HepG2 (cell line): ENCODE results near the gene TSHB. TPM values are rescaled to one million over a fixed set of nuclear protein-coding genes. Genes with fewer than 3 reads are reported as not detected.

Experiments used
- ATAC-seq: fragments of 200-7000 bp; cut with Tn5 transposase; 3 replicates; pipeline ENCODE4 v1.9.1; 2020; ENCODE audit warnings: mild to moderate bottlenecking, moderate library complexity
- BruUV-seq: library from RNA; stranded (reverse); fragments of 400-500 nt; replicated peaks from 2 replicates; lab custom pipeline; 2021; lab: Mats Ljungman, UMichigan
- CTCF ChIA-PET: fragments of 300-600 bp; formaldehyde crosslinking; extraction: SDS; loops from one replicate; lab custom pipeline; 2021; ENCODE audit warnings: low total read pairs, inconsistent platforms, low intra/inter-chr PET ratio; lab: Yijun Ruan, JAX
- POLR2A ChIA-PET: fragments of 350-600 bp; sonication (Branson Sonifier 250); formaldehyde crosslinking; loops from one replicate; lab custom pipeline; 2020; ENCODE audit warnings: antibody characterized with exemption, inconsistent platforms; lab: Yijun Ruan, JAX
- DNase-seq: peaks from one replicate; pipeline ENCODE4 v3.0.0-alpha.2; 2015; ENCODE audit warnings: low spot score
- FAIRE-seq: peaks from 3 replicates; lab custom pipeline; 2011; peaks lifted over from hg19 to GRCh38; lab: Jason Lieb, UNC
- H2AFZ ChIP-seq: one replicate; pipeline ENCODE4 v1.6.1; 2011; ENCODE audit warnings: low read length, inconsistent platforms
- H3K27ac ChIP-seq: fragments of 300-600 bp; 3 replicates; pipeline ENCODE4 v1.8.0; 2011; ENCODE audit warnings: mixed run types, mild to moderate bottlenecking, mixed read lengths, low read length, inconsistent platforms; ENCODE audit not compliant: insufficient read depth; ENCODE audit errors: extremely low read length
- H3K27me3 ChIP-seq, 2 experiments: fragments of 200-600 bp in 1 of 2; 2 replicates in 1 of 2; 3 replicates in 1 of 2; pipeline versions ENCODE4 v1.6.0 to v1.8.0; 2011; ENCODE audit warnings: low read length in 2 of 2, mild to moderate bottlenecking in 2 of 2, moderate library complexity in 2 of 2, inconsistent platforms in 1 of 2; ENCODE audit not compliant: insufficient read depth in 2 of 2, control insufficient read depth in 1 of 2
- H3K36me3 ChIP-seq, 2 experiments: fragments of 200-600 bp in 1 of 2; replicated peaks in 1 of 2; 2 replicates in 1 of 2; 3 replicates in 1 of 2; pipeline versions ENCODE4 v1.5.1 to v1.8.0; 2011; ENCODE audit warnings: low read length in 2 of 2, inconsistent platforms in 1 of 2; ENCODE audit not compliant: insufficient read depth in 2 of 2, control insufficient read depth in 1 of 2
- H3K4me1 ChIP-seq: 2 replicates; pipeline ENCODE4 v1.5.1; 2012; ENCODE audit warnings: low read length, inconsistent platforms; ENCODE audit not compliant: insufficient read depth
- H3K4me2 ChIP-seq: 2 replicates; pipeline ENCODE4 v1.6.0; 2011; ENCODE audit warnings: low read depth, low read length, inconsistent platforms
- H3K4me3 ChIP-seq, 3 experiments: fragments of 200-600 bp in 1 of 3; sonication (generic), shearing (Covaris generic) in 1 of 3; replicated peaks in 1 of 3; 2 replicates each; pipeline ENCODE4 v1.5.1; 2011 to 2016; ENCODE audit warnings: low read length in 3 of 3, inconsistent platforms in 2 of 3, low read depth in 2 of 3, mild to moderate bottlenecking in 2 of 3, control low read depth in 1 of 3, mixed read lengths in 1 of 3; ENCODE audit not compliant: insufficient read depth in 1 of 3
- H3K79me2 ChIP-seq: one replicate; pipeline ENCODE4 v1.6.1; 2011; ENCODE audit warnings: low read length, inconsistent platforms; ENCODE audit not compliant: insufficient read depth
- H3K9ac ChIP-seq: 2 replicates; pipeline ENCODE4 v1.6.0; 2011; ENCODE audit warnings: mild to moderate bottlenecking, low read depth, low read length, inconsistent platforms; ENCODE audit not compliant: insufficient read depth
- H3K9me3 ChIP-seq: 2 replicates; pipeline ENCODE4 v1.5.1; 2012; ENCODE audit warnings: mild to moderate bottlenecking, low read length
- H4K20me1 ChIP-seq: 2 replicates; pipeline ENCODE4 v1.6.0; 2011; ENCODE audit warnings: inconsistent platforms, mild to moderate bottlenecking, low read length, moderate library complexity; ENCODE audit not compliant: insufficient read depth
- MBNL3 ChIP-seq: fragments of 250-450 bp; sonication (Bioruptor Pico); conservative IDR thresholded peaks from 2 replicates; pipeline ENCODE4 v1.8.0; 2022; ENCODE audit warnings: mild to moderate bottlenecking, inconsistent platforms
- NONO ChIP-seq, 2 experiments: fragments of 450-650 bp in 1 of 2; sonication (generic) in 1 of 2; formaldehyde crosslinking in 1 of 2; IDR thresholded peaks in 1 of 2; conservative IDR thresholded peaks in 1 of 2; 2 replicates each; pipeline versions ENCODE4 v1.6.1 to v1.8.0; 2017 to 2022; ENCODE audit warnings: mild to moderate bottlenecking in 1 of 2, missing genetic modification reagents in 1 of 2, moderate library complexity in 1 of 2
- SMAD3 ChIP-seq: sonication (generic); formaldehyde crosslinking; IDR thresholded peaks from 2 replicates; pipeline ENCODE4 v1.4.0; 2020; ENCODE audit warnings: missing genetic modification reagents
- XRCC5 ChIP-seq: fragments of 200-400 bp; formaldehyde crosslinking; optimal IDR thresholded peaks from 2 replicates; pipeline ENCODE3; 2017; ENCODE audit warnings: mild to moderate bottlenecking, low read length
- ZHX2 ChIP-seq, 2 experiments: sonication (generic) in 1 of 2; formaldehyde crosslinking in 1 of 2; IDR thresholded peaks; 2 replicates each; pipeline versions ENCODE4 v1.6.1 to v1.9.0; 2014 to 2022; ENCODE audit warnings: antibody characterized with exemption in 1 of 2, borderline replicate concordance in 1 of 2, inconsistent platforms in 1 of 2, low read depth in 1 of 2, missing genetic modification reagents in 1 of 2
- ZNF574 ChIP-seq: sonication (generic); formaldehyde crosslinking; IDR thresholded peaks from 2 replicates; pipeline ENCODE4 v1.4.0; 2020; ENCODE audit warnings: missing genetic modification reagents
- WGBS: methylation state at CpG from one replicate; pipeline ENCODE4 v1.1.6; 2017; ENCODE audit warnings: low lambda C conversion rate; 5-methylcytosine and 5-hydroxymethylcytosine counted together
- in situ Hi-C: cut with HindIII; loops from 2 replicates; pipeline ENCODE4 v1.10.0; 2017; ENCODE audit warnings: low pct_unique_long_range_greater_than_20kb; ENCODE audit not compliant: extremely low pct_ligation_motif_present
- intact Hi-C: fragments of 100-400 bp; cut with micrococcal nuclease; formaldehyde crosslinking; loops from one replicate; pipeline ENCODE4 v1.10.0; 2022; ENCODE audit not compliant: unreplicated experiment
- polyA plus RNA-seq, 8 experiments: library from polyadenylated mRNA; depleted of rRNA in 3 of 8; stranded (reverse) in 7 of 8; unstranded in 1 of 8; fragments of >200 nt; fragmentation: Illumina TruSeq in 4 of 8; extraction: Trizol in 4 of 8; gene quantifications; 2 replicates each; pipeline versions ENCODE4 v1.2.1 to v1.2.3, GENCODE V29; 2011 to 2016; ENCODE audit warnings: low read depth in 4 of 8, missing spikeins in 1 of 8, mixed read lengths in 1 of 8; ENCODE audit not compliant: insufficient read depth in 1 of 8
- total RNA-seq, 5 experiments: library from RNA; depleted of rRNA; stranded (reverse); fragments of >200 nt; fragmentation: Illumina TruSeq; extraction: Trizol; gene quantifications; 2 replicates each; pipeline ENCODE4 v1.2.3, GENCODE V29; 2016; ENCODE audit warnings: low read depth in 1 of 5

Gene TSHB
- total and polyA plus RNA-seq, 2 of the 13 experiments (the other 11 are each of a cell fraction or from before 2014, with no cell fraction given): not detected

GRCh38 chr1:115076384-115076915 lies 46.8 kb downstream of the TSHB start (continued):
- no peak for TF ChIP-seq ZHX2 (IDR thresholded peaks at IDR 0.05; ENCODE audit: low read depth)
- no peak for TF ChIP-seq ZHX2 (CRISPR knock-in tag; IDR thresholded peaks at IDR 0.05; ENCODE audit: borderline replicate concordance)
- no peak for TF ChIP-seq XRCC5

- H4K20me1 ChIP-seq: no peaks in the 10 kb centered on the region
- H3K36me3 ChIP-seq: no peaks in the 10 kb centered on the region
- no peaks in the 10 kb centered on the region for H3K4me1 ChIP-seq
- POLR2A ChIA-PET: no interaction called here
- CTCF ChIA-PET: no interaction called here
- DNase-seq (no peak), FAIRE-seq (no peak), ATAC-seq (no peak)
- H3K4me2 ChIP-seq: no peak overlapping the region
- H3K9ac ChIP-seq: no peak overlapping the region
- no peak overlapping the region for H2AFZ ChIP-seq
- H3K27me3 ChIP-seq: peaks cover 2 to 16% of the 10 kb centered on the region in 2 experiments
- no peaks in the 10 kb centered on the region for H3K79me2 ChIP-seq
- 22% methylated on average over 5 of the region's 5 CpGs for WGBS
- intact Hi-C loops: no loop called here
- no TSS peak for BruUV-seq
- no peak overlapping the region for H3K4me3 ChIP-seq
- no peak overlapping the region for H3K27ac ChIP-seq
- no peaks in the 10 kb centered on the region for H3K9me3 ChIP-seq
- in situ Hi-C loops: no loop called here
- TF ChIP-seq NONO (IDR thresholded peaks at IDR 0.05) (no peak), NONO (CRISPR knock-in tag; conservative IDR thresholded peaks at IDR 0.05) (no peak), SMAD3 (CRISPR knock-in tag) (no peak), MBNL3 (no peak), ZNF574 (CRISPR knock-in tag) (no peak)
Observed at GRCh38 chr1:115077286-115077983, 47.8 kb downstream of the TSHB start.
